IPS-NIHi7 (cell line): ENCODE results near the gene REPIN1.
A peak's percentile ranks its signal among the peaks of the same experiment; 100 is the strongest.

Source experiments
- DNase-seq: peaks from one replicate; pipeline ENCODE4 v3.0.0; 2012; ENCODE audit warnings: mixed read lengths; ENCODE audit errors: extremely low spot score

REPIN1 gene

DNA sequence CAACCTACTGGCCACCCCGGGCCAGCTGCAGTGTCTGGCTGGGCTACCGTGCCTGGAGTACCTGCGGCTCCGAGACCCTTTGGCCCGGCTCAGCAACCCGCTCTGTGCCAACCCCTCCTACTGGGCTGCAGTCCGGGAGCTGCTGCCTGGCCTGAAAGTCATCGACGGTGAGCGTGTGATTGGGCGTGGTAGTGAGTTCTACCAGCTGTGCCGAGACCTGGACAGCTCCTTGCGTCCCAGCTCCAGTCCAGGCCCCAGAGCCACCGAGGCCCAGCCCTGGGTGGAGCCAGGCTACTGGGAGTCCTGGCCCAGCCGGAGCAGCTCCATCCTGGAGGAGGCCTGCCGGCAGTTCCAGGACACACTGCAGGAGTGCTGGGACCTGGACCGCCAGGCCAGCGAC is 31.4 kb upstream of the REPIN1 start:
- DNase-seq: no peak

DNA sequence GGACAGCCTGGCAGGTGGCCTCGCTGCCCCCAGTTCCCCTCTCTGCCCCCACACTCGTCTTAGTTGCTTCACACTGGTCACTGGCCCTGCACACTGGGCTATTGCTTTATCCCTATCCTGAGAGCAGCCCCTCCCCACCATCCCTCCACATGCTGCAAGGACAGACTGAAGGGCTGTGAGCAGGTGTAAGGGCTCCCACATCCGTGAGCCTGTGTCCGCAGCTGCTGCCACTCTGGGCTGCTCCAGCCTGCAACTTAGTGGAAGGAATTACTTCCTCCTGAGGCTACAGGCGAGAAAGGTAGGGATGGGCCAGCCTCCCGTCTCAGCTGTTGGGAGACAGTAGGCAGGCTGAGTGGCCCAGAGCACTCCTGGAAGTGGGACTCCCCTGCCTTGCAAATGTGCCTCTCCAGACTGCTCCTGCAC is 31.0 kb upstream of the REPIN1 start:
- DNase-seq: no peak

DNA sequence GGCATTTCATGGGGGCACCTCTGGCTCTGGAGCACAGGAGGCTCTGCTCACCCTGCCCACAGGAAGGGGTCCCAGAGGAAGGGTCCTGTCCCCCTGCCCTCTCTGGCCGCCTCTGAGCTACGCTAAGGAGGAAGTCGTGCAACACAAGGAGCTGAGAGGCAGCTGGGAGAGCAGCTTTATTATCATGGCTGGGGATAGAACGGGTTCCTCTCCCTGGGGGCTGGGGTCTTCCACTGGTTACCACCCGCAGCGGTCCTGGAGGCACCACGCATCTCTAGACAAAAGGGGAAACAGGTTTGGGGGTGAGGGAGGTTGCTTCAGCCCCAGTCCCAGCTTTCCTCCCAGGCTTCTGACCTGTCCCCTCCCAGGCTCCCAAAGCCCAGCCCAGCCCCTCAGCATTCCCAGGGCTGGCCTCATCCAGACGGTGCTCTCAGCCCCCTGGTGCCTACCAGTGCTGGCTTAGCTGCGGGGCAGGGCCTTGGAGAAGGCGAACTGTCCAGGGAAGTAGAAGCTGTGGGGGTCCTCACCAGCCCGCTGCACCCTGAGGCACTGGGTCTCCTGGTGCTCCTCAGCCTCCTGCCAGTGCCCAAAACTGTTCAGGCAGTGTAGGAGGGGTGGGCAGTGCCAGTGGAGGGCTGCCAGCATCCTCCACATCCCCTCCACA is 30.3 kb upstream of the REPIN1 start:
- DNase-seq: no peak

DNA sequence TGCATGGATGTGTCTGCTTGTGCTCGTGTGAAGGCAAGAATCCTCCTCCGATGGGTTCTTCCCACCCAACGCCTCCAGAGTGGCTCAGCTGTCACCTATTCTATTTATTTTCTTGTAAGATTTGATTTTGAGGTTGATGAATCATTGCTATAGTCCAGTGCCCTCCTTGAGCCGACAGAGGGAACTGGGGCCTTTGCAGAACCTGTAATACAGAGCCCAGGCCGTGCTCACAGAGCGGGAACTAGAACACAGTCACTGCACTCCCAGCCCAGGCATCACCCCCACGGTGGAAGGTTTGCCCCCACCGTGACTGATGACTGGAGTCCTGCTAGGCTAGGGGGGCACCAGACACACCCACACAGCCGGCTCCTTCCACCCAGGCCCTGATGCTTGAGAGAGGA is 29.2 kb upstream of the REPIN1 start:
- no peak for DNase-seq

DNA sequence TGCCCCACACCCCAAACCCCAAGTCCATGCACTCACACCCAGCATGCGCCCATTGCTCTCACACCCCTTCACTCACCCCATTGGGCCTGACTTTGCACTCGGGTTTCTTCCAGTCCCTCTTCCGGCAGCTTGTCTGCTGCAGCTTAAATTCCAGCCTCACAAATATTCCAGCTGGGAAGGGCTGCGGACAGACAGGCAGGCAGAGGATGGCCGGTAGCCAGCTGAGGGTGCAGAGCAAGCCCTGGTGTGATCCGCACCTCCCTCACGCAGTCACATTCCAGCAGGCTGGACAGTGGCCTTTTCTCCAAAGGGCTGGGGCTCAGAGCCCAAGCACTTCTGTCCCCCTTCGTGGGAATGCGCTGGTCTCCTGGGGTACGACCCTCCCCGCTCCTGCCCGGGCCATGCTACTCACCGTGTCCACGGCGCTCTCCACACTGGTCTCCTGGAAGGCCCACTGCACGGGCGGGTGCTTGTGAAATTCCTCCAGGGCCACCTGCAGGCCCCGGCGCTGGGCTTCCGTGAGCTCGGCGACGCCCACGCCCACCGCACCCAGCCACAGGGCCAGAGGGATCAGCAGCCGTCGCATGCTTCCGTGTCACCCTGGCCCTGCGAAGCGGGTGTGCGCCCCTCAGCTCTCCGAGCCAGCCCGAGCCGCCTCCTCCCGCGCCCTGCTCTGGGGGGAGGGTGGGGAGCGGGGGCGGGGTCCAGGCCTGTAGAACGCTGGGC is 28.4 kb upstream of the REPIN1 start:
- no peak for DNase-seq

DNA sequence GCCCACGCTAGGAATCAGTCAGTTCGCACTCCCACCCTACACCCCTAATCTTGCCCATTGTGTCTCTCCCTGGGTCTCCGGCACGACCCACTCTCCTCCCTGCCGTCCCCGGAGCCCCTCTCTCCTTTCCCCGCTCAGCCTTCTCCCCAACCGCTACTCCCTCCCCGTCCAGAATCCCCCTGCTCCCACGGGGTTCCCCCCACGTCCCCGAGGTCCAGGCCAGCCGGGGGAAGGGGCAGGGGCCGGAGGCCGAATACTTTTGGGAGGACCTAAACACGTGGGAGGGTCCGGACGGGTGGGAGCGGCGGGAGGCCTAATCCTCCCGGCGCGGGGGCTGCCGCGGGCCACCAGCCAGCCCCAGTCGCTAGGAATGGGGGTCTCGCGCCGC is 27.8 kb upstream of the REPIN1 start:
- no peak for DNase-seq

DNA sequence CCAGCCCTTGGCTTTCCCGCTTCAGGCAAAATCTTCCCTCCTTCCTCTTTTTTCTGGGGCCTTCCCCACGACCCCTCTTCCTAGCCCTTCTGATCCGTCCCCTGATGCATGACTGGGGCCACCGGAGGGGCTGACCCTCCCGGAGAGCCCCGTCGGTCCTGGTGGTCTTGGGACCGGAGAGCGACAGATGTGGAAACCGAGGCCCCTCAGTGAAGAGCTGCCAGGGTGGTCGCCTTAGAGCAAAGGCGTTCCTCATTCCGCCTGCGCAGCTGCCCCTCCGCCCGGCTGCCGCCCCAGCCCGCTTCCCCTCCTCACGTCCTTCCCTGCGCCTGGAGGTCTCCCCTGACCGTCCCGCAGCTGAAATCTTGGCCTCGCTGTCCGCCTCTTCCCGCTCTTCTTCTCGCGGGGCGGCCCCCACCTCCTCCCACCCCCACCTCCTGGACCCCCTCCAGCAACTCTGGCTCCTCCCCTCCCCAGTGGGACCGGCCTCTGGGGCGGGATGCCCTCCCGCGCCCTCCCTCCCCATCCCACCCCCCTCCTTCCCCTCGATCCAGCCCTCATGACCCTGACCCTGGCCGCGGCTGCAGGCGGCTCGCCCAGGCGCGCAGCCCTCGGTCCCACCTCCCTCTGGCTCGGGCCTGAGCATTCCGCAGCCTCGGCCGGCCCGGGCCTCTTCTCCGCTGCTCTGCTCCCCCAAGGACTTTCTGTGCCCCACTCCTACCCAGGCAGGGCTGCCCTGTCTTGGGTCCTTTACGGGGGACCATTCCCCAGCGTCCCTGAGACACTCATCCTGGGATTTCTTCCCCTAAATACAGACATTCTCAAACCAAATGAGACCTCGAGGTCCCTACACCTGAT is 27.1 kb upstream of the REPIN1 start, which contains the start of gene RARRES2:
Gene RARRES2, minus strand, starts transcription at position 367 of the 858 bp plus-strand sequence. CDS start 1,020 bp downstream, outside the sequence.
- peak; percentile 79 for DNase-seq

DNA sequence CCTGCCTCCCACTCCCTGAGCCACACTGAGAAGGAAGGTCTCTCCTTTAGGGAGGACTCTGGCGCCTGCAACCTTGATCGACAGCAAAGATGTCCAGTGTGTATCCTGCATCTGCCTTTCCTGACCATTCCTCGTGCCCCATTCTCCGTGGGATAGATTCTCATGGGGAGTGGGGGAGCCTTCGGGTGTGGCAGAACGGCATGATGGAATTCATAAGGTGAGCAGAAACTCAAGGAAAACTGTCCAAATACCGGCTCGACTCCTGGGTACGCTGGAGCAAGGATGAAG is 26.6 kb upstream of the REPIN1 start:
- no peak for DNase-seq

DNA sequence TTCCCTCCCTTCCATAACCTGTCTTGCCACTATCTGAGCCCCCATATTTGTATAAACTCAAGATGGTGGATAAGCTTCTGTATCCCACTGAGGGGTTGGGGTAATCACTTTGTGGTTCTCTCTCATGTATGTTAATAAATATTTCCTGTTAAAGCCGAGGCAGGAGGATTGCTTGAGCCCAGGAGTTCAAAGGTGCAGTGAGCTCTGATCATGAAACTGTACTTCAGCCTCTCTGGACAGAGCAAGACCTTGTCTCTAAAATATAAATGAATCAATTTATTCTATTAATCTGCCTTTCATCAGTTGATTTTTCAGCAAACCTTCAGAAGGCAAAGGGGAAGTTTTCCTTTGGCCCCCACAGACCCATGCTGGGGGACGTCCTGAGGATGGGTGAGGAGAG is 25.4 kb upstream of the REPIN1 start:
- DNase-seq: no peak

DNA sequence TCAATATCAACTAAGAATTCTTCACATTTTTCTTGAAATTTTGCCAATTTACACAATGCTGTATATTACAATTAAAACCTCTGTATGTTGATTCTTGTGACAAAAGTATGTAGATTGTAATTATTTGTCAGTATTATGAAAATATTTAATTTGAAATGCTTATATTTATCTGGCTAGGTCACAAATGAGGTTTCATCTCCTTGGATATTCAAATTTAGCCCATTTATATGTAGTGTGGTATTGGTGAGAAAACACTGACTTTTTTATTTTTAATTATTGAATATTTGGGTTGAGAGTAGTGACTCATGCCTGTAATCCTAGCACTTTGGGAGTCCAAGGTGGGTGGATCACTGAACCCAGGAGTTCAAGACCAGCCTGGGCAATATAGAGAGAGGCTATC is 24.3 kb upstream of the REPIN1 start:
- no peak for DNase-seq

DNA sequence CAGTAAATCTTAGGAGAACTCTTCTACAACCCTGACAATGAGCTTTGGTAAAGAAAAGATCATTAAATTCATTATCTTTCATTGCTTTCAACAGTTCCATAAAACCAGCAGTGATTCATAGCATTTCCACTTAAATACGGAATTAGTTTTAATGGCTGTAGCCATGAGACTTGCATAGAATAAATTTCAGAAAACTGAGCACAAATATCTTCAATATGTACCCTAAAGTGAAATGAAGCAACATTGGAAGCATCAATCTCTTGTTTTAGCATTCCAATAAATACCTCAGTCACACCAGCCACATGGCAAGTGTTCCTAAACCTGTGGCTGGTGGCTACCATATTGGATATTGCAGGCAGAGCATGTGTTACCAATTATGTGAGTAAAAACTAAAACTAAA is 23.6 kb upstream of the REPIN1 start:
- no peak for DNase-seq

DNA sequence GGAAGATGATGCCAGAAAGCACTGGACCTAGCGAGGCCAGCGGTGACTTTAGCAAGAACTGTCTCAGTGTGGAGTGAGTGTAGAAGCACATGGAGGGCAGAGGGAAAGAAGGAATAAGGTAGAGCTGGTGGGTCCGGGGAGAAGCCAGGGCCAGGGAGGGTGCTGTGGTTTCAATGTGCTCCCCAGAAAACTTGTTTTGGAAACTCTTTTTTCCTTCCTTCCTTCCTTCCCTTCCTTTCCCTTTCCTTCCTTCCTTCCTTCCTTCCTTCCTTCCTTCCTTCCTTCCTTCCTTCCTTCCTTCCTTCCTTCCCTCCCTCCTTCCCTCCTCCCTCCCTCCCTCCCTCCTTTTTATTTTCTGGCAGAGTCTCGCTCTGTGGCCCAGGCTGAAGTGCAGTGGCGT is 21.7 kb upstream of the REPIN1 start:
- no peak for DNase-seq

DNA sequence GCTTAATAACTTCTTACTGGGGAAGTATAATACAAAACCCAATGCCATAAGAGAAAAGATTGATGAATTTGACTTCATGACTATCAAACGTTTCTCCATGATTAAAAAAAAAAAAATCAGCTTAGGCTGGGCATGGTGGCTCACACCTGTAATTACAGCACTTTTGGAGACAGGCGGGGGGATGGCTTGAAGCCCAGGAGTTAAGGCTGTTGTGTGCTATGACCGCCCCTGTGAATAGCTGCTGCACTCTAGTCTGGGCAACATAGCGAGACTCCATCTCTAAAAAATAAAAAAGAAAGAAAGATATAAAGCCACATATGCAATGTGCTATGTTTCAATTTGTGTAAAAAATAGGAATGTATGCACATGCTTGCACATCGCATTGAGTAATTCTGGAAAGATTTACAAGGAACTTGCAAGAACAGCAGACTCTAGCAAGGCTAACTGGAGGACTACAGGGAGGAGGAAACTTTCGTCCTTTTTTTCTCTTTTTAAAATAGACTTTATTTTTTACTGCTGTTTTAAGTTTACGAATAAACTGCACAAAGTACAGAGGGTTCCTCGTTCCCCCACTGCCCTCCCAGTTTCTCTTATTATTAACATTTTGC is 16.9 kb upstream of the REPIN1 start:
- no peak for DNase-seq

DNA sequence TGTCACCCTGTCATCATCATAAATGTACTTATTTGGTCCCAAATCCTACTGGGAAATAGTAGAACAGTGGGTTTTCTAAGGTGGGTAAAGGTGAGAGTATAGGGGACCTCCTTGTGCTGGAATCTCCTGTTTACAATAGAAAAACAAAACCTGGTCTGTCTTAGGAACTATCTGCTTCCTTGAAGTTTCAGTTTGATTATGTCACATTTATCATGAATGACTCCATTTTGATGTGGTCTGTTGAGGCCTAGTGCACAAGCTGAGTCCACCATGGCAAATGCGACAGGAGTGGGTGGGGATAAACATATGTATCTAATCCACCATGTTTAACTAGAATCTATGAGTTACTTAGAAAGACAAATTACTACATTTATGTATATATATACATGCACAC is 13.0 kb upstream of the REPIN1 start:
- no peak for DNase-seq

DNA sequence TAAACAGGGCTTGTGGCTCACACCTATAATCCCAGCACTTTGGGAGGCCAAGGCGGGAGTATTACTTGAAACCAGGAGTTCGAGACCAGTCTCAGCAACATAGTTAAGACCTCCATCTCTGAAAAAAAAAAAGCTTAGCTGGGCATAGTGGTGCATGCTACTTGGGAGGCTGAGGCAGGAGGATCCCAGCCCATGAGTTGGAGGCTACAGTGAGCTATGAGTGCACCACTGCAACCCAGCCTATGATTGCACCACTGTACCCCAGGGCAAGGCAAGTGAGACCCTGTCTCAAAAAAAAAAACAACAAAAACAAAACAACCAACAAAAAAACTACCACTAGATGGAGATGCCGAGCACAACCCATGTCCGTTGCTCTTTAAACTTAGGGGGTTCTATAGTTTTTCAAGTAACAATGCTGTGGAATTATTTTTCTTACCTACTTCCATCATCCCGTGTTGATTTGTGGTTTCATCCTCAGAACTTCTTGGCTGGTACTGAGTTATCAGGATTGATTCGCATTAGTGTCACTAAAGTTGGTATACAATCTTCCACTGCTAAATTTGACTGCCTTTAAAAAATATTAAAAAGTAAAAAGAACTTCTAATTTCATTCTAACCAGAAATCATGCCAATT is 12.2 kb upstream of the REPIN1 start:
- no peak for DNase-seq

DNA sequence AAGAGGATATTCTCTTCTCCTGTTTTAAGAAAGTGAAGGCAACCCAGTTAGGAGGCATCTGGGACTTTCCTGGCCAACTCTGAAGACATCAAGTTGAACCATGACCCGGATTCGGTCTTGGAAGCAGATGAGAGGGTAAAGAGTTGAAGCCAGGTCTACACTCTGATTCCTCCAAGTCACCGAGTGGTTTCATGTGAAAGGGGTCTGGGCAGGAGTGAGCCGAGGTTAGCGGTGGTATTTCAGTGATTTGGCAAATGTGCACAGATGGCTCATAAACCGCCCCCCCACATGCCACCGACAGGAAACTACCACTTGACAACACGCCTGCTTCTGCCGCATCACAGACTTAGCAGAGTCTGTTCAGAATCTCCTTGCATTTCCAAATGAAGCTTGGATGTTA is 11.4 kb upstream of the REPIN1 start:
- no peak for DNase-seq

DNA sequence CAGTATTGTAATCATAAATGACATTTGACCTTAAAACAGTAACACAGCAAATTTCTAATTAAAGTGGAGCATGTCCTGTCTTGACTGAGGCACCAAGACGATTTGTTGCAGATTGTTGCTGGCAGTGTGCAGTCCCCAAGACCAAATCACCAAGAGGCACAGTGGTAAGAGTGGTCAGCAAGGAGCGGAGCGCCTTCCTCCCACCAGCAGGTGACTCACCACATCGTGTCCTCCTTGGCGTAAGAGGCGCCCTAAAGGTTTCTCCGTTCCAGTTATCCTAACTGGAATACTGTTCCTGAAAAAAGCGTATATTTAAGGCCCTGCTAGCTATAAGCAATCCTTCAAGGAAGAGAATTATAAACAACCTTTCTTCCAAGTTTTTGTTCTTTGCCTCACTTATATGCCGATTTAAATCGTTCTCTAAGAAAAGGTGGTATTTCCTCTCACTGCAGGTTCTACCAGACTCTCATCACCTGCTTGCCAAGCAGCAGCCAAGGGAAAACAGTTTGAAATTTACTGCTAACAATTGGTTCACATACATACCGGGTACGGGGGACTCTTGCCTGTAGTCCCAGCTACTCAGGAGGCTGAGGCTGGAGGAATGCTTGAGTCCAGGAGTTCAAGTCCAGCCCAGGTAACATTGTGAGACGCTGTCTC is 10.7 kb upstream of the REPIN1 start:
- no peak for DNase-seq

DNA sequence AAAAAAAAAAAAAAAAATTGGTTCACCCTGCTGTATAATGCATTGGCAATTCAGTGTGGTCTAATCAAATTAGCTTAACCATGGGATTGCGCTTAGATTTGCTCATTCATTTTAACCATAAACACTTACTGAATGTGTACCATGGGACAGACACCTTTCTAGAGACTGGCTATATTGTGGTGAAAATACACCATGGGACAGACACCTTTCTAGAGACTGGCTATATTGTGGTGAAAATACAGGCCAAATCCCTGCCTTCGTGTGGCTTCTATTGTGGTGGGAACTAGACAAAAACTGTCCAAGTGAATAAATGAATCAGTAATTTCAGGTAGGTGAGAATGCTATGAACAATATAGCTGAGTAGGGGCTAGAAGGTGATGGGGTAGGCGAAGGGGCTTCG is 10.2 kb upstream of the REPIN1 start:
- DNase-seq: no peak

DNA sequence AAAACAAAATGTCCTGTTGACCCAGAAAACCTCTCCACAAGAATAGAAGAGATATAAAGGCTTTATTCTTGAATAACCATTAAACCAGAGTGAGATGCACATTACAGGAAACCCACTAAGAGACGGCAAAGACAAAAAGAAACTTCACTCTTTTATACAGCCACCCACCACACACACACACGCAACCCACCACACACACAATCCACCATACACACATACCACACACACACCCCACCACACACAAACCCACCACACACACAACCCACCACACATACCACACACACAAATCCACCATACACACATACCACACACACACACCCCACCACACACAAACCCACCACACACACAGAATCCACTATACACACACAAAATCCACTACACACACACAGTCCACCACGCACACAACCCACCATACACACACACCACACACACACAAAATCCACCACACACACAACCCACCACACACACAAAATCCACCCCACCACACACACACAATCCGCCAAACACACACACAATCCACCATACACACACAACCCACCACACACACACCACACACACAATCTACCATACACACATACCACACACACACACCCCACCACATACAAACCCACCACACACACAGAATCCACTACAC is 9.5 kb upstream of the REPIN1 start:
- no peak for DNase-seq

DNA sequence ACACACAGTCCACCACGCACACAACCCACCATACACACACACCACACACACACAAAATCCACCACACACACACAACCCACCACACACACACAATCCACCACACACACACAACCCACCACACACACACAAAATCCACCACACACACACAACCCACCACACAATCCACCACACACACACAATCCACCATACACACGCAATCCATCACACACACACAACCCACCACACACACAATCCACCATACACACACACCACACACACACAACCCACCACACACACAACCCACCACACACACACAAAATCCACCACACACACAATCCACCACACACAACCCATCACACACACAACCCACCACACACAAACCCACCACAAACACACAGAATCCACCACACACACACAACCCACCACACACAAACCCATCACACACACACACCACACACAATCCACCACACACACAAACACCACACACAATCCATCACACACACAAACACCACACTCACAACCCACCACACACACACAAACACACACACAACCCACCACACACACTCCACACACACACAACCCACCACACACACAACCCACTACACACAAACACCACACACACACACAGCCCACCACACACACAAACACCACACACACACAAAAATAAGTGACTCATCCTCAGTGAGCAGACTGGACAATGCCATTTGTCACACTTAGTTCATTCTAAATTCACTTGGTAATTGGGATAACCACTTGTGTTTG is 8.8 kb upstream of the REPIN1 start:
- no peak for DNase-seq
